ENCODE results near the gene GNRH2.

GRCh38 chr20:3071266-3071609 is 27.8 kb downstream of the GNRH2 start:
- TF ChIP-seq GATA2 (IDR thresholded peaks at IDR 0.05; ENCODE audit: low read depth, low read length): no peak
- TF ChIP-seq GATA3 (IDR thresholded peaks at IDR 0.05; ENCODE audit: low read depth, low read length): no peak

Data from SH-SY5Y (cell line).